Bronchial epithelial cell (primary cell): ENCODE measurements around the gene CDH12. TPM values are rescaled to one million over a fixed set of nuclear protein-coding genes. Genes with fewer than 3 reads are reported as not detected.
"Not testable (repeated sequence)": the region's sequence is repeated elsewhere in the genome, so short reads cannot be mapped to it uniquely, and the experiment has no call there.

Experiments
- DNase-seq: peaks from one replicate; pipeline ENCODE4 v3.0.0-alpha.2; 2010; ENCODE audit warnings: low read depth
- FAIRE-seq: peaks from 2 replicates; lab custom pipeline; 2011; peaks lifted over from hg19 to GRCh38; lab: Jason Lieb, UNC
- H3K27me3 ChIP-seq: 2 replicates; pipeline ENCODE4 v1.5.1; 2011; ENCODE audit warnings: low read length; ENCODE audit not compliant: control insufficient read depth, insufficient read depth
- H3K36me3 ChIP-seq: 2 replicates; pipeline ENCODE4 v1.5.1; 2011; ENCODE audit warnings: low read length; ENCODE audit not compliant: control insufficient read depth, insufficient read depth
- H3K4me3 ChIP-seq: 2 replicates; pipeline ENCODE4 v1.5.1; 2011; ENCODE audit warnings: mild to moderate bottlenecking, low read depth, low read length, control low read depth
- total RNA-seq: library from RNA; depleted of rRNA; stranded (reverse); fragments of >200 nt; gene quantifications from 2 replicates; pipeline ENCODE4 v1.2.1, GENCODE V29; 2014
- TF ChIP-seq, protein P1 (sequence below): IDR thresholded peaks from 2 replicates; pipeline ENCODE4 v1.5.1; 2011; ENCODE audit warnings: mild to moderate bottlenecking, moderate library complexity, low read length, control low read depth, inconsistent platforms; ENCODE audit not compliant: insufficient read depth, severe bottlenecking

The CDH12 gene
- total RNA-seq, 1 donor from 2014 or later = not detected

DNA sequence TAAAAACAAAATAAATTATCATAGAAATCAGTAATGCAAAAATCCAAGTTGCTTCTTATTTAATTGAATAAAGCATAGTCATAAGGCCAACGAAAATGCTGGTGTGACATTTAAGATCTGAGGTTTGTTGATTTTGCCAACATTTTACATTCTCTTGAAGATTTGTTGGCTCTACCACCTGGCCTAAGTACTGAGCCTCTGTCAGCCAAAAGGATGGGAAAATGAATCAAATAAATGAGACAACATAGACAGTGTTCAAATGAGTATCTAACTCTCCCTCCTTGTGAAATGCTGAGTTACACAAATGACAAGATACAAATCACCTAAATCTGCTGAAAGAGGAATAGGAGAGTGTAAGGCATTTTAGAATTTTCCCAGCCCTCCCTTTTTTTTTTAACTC, 575.0 kb downstream of the CDH12 start:
- DNase-seq = no peak
- no peak overlapping the region for H3K4me3 ChIP-seq
- FAIRE-seq = no peak
- TF ChIP-seq, protein P1, sequence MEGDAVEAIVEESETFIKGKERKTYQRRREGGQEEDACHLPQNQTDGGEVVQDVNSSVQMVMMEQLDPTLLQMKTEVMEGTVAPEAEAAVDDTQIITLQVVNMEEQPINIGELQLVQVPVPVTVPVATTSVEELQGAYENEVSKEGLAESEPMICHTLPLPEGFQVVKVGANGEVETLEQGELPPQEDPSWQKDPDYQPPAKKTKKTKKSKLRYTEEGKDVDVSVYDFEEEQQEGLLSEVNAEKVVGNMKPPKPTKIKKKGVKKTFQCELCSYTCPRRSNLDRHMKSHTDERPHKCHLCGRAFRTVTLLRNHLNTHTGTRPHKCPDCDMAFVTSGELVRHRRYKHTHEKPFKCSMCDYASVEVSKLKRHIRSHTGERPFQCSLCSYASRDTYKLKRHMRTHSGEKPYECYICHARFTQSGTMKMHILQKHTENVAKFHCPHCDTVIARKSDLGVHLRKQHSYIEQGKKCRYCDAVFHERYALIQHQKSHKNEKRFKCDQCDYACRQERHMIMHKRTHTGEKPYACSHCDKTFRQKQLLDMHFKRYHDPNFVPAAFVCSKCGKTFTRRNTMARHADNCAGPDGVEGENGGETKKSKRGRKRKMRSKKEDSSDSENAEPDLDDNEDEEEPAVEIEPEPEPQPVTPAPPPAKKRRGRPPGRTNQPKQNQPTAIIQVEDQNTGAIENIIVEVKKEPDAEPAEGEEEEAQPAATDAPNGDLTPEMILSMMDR = no peak
- no peaks in the 10 kb centered on the region for H3K36me3 ChIP-seq
- no peaks in the 10 kb centered on the region for H3K27me3 ChIP-seq

DNA sequence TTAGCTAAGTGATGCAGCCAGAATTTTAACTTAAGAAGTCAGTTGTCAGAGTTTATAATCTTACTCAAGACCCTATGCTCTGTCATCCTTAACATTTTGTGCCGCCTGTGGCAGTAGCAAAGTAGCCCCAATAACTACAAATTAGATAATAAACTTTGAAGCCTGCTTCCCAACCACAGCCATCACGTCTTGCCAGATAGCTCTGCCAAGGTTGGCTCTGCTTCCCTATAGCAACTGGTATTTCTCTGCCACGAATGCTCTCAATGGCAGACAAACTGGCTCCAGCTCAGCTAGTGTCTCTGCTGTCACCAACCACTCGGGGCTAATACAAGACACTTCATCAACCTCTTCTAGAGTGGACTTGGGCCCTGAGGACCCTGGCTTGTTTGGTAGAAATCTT, 576.1 kb downstream of the CDH12 start:
- DNase-seq (no peak), FAIRE-seq (no peak)
- Histone ChIP-seq H3K4me3 (no peak overlapping the region), H3K36me3 (no peaks in the 10 kb centered on the region), H3K27me3 (no peaks in the 10 kb centered on the region)
- TF ChIP-seq, protein P1 = no peak

- not testable (repeated sequence) for DNase-seq, H3K27me3 ChIP-seq, H3K4me3 ChIP-seq, FAIRE-seq, H3K36me3 ChIP-seq
These were observed 587.3 kb downstream of the CDH12 start for GRCh38 chr5:22265855-22266254.

DNA sequence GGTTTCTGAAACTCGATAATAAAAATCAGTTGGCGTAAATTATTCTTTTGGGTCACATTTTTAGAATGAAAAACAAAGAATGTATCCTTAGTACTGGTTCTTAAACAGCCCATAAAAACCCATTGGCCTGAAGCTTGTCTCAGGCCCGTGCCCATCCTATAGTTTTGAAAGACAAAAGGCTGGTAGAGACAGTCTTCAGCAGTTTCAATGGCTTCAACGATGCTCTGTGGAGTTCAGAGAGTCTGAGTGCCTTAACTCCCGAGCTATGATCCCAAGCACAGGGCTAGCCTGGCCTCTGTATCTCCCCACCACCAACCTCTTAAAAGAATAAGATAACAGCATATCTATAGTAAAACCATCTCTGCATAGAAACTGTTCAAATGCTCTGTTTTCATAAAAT, 595.0 kb downstream of the CDH12 start:
- H3K36me3 ChIP-seq = no peaks in the 10 kb centered on the region
- FAIRE-seq (no peak), DNase-seq (no peak)
- TF ChIP-seq, protein P1 = no peak
- no peaks in the 10 kb centered on the region for H3K27me3 ChIP-seq
- H3K4me3 ChIP-seq = no peak overlapping the region

GRCh38 chr5:22250528-22250927, 602.6 kb downstream of the CDH12 start:
- H3K36me3 ChIP-seq = no peaks in the 10 kb centered on the region
- no peak for DNase-seq
- TF ChIP-seq, protein P1 = no peak
- FAIRE-seq = no peak
- H3K4me3 ChIP-seq = no peak overlapping the region
- H3K27me3 ChIP-seq = no peaks in the 10 kb centered on the region

DNA sequence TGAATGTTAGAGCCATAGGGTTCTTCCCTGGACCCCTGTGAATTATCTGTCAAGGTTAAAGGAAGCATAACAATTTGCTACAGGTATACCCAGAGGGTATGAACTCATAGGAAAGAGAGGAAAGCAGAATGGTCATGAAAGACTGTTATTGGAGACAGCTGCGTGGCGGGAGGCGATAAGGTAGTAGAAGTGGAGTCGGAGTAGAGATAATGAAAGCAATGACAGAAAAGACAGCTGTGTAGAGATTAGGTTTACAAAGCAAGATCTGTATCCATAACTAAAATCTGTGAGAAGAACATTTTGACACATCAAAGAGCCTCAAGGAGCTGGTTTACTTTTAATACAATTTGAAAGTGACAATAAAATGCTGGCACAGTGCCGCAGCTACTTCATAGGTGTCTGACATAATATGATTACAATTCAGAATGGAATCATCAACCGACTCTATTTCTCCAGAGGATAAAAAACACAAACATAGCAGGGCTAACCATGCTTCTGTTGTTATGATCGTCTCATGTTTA, 603.9 kb downstream of the CDH12 start:
- Histone ChIP-seq H3K36me3 (no peaks in the 10 kb centered on the region), H3K4me3 (no peak overlapping the region), H3K27me3 (no peaks in the 10 kb centered on the region)
- DNase-seq (no peak), FAIRE-seq (no peak)
- TF ChIP-seq, protein P1 = no peak
